Ectodermal cell (in vitro differentiated cells): ENCODE results near the gene HMGB1.
"Not testable (repeated sequence)": the region's sequence is repeated elsewhere in the genome, so short reads cannot be mapped to it uniquely, and the experiment has no call there.

Experiments used
- H3K27ac ChIP-seq: 2 replicates; pipeline ENCODE4 v1.7.0; 2013; ENCODE audit warnings: mild to moderate bottlenecking, low read depth, low read length; ENCODE audit not compliant: insufficient read depth, poor library complexity, severe bottlenecking
- H3K27me3 ChIP-seq: 2 replicates; pipeline ENCODE4 v1.7.0; 2013; ENCODE audit warnings: mild to moderate bottlenecking, low read length; ENCODE audit not compliant: insufficient read depth, control insufficient read depth, poor library complexity, severe bottlenecking
- H3K36me3 ChIP-seq: one replicate; pipeline ENCODE4 v1.7.0; 2013; ENCODE audit warnings: low read length; ENCODE audit not compliant: control insufficient read depth, insufficient read depth
- H3K4me1 ChIP-seq: one replicate; pipeline ENCODE4 v1.7.0; 2013; ENCODE audit warnings: low read length; ENCODE audit not compliant: control insufficient read depth, insufficient read depth
- H3K4me3 ChIP-seq: 2 replicates; pipeline ENCODE4 v1.7.0; 2013; ENCODE audit warnings: low read depth, low read length, control low read depth; ENCODE audit not compliant: insufficient read depth
- H3K9me3 ChIP-seq: 2 replicates; pipeline ENCODE4 v1.7.0; 2013; ENCODE audit warnings: mild to moderate bottlenecking, low read length, moderate library complexity; ENCODE audit not compliant: control insufficient read depth
- WGBS, 2 experiments: methylation state at CpG; one replicate each; pipeline ENCODE4 v1.1.7; 2013; ENCODE audit warnings: missing lambda C conversion rate in 2 of 2; 5-methylcytosine and 5-hydroxymethylcytosine counted together

The HMGB1 gene

GRCh38 chr13:30466841-30467252 lies 1.1 kb upstream of the HMGB1 start:
- Histone ChIP-seq H3K36me3 (peaks cover 14% of the 10 kb centered on the region), H3K9me3 (no peaks in the 10 kb centered on the region), H3K27ac (no peak overlapping the region), H3K4me1 (peaks cover 9% of the 10 kb centered on the region), H3K4me3 (no peak overlapping the region), H3K27me3 (no peaks in the 10 kb centered on the region)
- WGBS, 2 experiments, result 81 to 92% methylated on average over 3 to 4 of the region's 4 CpGs

DNA sequence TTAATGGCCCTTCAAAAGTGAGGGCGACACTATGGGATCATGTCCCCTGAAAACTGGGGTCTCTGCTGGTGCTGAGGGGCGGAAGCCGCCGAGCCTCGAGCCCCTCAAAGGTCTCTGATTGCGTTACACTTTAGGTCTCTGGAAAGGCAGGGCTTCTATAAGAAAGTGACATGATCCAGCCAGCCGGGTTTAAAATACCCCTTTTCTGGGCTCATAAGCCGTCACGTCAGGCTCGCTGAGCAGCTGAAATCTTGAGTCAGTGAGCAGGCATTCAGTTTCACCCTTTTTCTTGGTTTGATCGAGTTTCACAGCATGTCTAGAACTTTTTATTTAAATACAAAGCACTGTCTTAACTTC lies 600 bp upstream of the HMGB1 start:
- 8 to 11% methylated on average over 11 of the region's 11 CpGs for WGBS, 2 experiments
- no peaks in the 10 kb centered on the region for H3K9me3 ChIP-seq
- H3K27me3 ChIP-seq, result no peaks in the 10 kb centered on the region
- peaks cover 16% of the 10 kb centered on the region for H3K36me3 ChIP-seq
- peak overlapping the region; percentile 98 for H3K27ac ChIP-seq
- peak overlapping the region; percentile 89 for H3K4me3 ChIP-seq
- peaks cover 9% of the 10 kb centered on the region for H3K4me1 ChIP-seq

- Histone ChIP-seq H3K27me3 (no peaks in the 10 kb centered on the region), H3K36me3 (peaks cover 16% of the 10 kb centered on the region), H3K27ac (peak overlapping the region; percentile 98), H3K4me1 (peaks cover 9% of the 10 kb centered on the region), H3K9me3 (no peaks in the 10 kb centered on the region), H3K4me3 (peak overlapping the region; percentile 89)
- WGBS, 2 experiments, result 0% methylated on average over 41 of the region's 41 CpGs
Observed at GRCh38 chr13:30465343-30465592, 468 bp downstream of the HMGB1 start.

- Histone ChIP-seq H3K36me3 (peaks cover 16% of the 10 kb centered on the region), H3K4me3 (peak overlapping the region; percentile 75), H3K27ac (peak overlapping the region; percentile 82), H3K27me3 (no peaks in the 10 kb centered on the region), H3K9me3 (no peaks in the 10 kb centered on the region), H3K4me1 (peaks cover 9% of the 10 kb centered on the region)
- WGBS, 2 experiments, result 0% methylated on average over 126 to 136 of the region's 136 CpGs
Observed at GRCh38 chr13:30464496-30465342, 1.0 kb downstream of the HMGB1 start.

GRCh38 chr13:30463787-30464495 lies 1.8 kb downstream of the HMGB1 start:
- no peaks in the 10 kb centered on the region for H3K27me3 ChIP-seq
- peak overlapping the region; percentile 82 for H3K27ac ChIP-seq
- peaks cover 16% of the 10 kb centered on the region for H3K36me3 ChIP-seq
- peak overlapping the region; percentile 75 for H3K4me3 ChIP-seq
- H3K4me1 ChIP-seq, result peaks cover 9% of the 10 kb centered on the region
- no peaks in the 10 kb centered on the region for H3K9me3 ChIP-seq
- 3% methylated on average over 32 of the region's 32 CpGs for WGBS, 2 experiments

GRCh38 chr13:30461279-30462066 lies 4.3 kb downstream of the HMGB1 start:
- peaks cover 16% of the 10 kb centered on the region for H3K36me3 ChIP-seq
- H3K4me3 ChIP-seq, H3K27me3 ChIP-seq, H3K27ac ChIP-seq, H3K9me3 ChIP-seq, H3K4me1 ChIP-seq: not testable (repeated sequence)
- WGBS, 2 experiments, result 86 to 100% methylated on average over 1 to 2 of the region's 3 CpGs

DNA sequence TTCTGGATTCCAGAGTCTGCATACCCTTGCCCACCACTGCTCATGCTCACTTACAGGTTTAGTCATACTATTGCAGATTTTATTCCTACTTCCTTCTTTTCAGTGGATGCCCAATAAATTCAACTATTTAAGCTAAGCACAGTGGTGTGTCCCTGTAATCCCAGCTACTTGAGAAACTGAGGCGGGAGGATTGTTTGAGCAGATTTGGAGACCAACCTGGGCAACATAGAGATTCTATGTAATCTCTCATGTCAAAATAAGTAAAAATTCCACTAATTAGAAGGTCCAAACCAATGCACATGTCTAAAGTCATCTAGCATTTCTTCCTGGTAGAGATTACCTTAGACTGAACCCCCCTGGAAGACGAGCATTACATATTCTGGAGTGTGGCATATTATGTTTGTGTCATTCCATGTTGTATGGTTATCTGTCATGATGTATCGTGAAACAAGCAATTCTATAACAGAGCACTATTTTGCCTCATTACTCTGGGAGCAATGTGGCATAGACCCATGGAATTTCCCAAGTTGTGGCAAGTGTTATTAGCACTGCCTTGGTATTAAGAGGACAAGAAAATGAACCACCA lies 8.3 kb downstream of the HMGB1 start:
- Histone ChIP-seq H3K4me3 (no peak overlapping the region), H3K36me3 (peaks cover 7% of the 10 kb centered on the region), H3K27ac (no peak overlapping the region), H3K9me3 (no peaks in the 10 kb centered on the region), H3K4me1 (peaks cover 3% of the 10 kb centered on the region), H3K27me3 (no peaks in the 10 kb centered on the region)
- 57 to 59% methylated on average over 3 of the region's 3 CpGs for WGBS, 2 experiments

GRCh38 chr13:30456290-30456689 lies 9.4 kb downstream of the HMGB1 start:
- Histone ChIP-seq H3K4me3 (no peak overlapping the region), H3K27me3 (no peaks in the 10 kb centered on the region), H3K4me1 (no peaks in the 10 kb centered on the region), H3K36me3 (no peaks in the 10 kb centered on the region), H3K27ac (peak overlapping the region; percentile 36), H3K9me3 (no peaks in the 10 kb centered on the region)
- 84 to 92% methylated on average over 2 of the region's 3 CpGs for WGBS, 2 experiments

DNA sequence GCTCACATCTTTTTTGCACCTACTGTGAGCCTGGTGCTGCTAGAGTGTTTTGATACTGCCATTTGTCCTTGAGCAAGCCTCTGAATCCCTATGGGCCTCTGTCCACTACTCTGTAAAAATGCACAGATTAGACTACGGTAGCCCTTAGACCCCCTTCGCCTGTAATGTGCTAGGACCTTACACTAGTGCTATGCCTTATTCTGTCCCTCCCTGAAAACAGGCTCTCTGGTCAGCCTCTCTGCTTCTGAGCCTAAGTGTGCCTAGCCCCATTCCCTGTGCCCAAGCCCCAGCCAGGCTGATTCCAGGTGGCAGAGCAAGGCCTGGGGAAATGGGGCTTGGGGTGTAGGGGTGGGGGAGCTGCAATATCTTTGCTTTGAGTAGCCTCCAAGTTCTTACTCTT lies 10.7 kb downstream of the HMGB1 start:
- Histone ChIP-seq H3K36me3 (no peaks in the 10 kb centered on the region), H3K4me1 (no peaks in the 10 kb centered on the region), H3K4me3 (no peak overlapping the region), H3K9me3 (no peaks in the 10 kb centered on the region), H3K27me3 (no peaks in the 10 kb centered on the region), H3K27ac (peak overlapping the region; percentile 1)
- WGBS, 2 experiments, result 89 to 94% methylated on average over 2 of the region's 2 CpGs

DNA sequence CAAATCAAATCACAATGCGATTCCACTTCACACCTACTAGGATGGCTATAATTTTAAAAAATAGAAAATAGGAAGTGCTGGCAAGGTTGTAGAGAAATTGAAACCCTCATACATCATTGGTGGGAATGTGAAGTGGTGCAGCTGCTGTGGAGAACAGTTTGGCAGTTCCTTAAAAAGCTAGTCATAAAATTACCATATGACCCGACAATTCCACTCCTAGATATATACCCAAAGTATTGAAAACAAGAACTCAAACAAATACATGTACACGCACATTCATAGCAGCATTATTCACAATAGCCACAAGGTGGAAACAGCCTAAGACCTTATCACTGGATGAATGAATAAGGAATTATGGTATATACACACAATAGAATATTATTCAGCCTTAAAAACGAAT lies 12.0 kb downstream of the HMGB1 start:
- no peak overlapping the region for H3K4me3 ChIP-seq
- H3K36me3 ChIP-seq, result no peaks in the 10 kb centered on the region
- WGBS, 2 experiments, result 92 to 98% methylated on average over 4 of the region's 4 CpGs
- no peaks in the 10 kb centered on the region for H3K9me3 ChIP-seq
- H3K27me3 ChIP-seq, result no peaks in the 10 kb centered on the region
- H3K27ac ChIP-seq, result no peak overlapping the region
- H3K4me1 ChIP-seq, result no peaks in the 10 kb centered on the region
